SK-N-SH treated with all-trans-retinoic acid at 6 μM for 48 hours (cell line): ENCODE measurements around the gene STARD9.
A peak's percentile ranks its signal among the peaks of the same experiment; 100 is the strongest.

Experiments used
- ATAC-seq: fragments of 200-7000 bp; cut with Tn5 transposase; 3 replicates; pipeline ENCODE4 v1.9.1; 2020; ENCODE audit warnings: mild to moderate bottlenecking, moderate library complexity
- CREB5 ChIP-seq: fragments of 250-450 bp; sonication (Bioruptor Pico); IDR thresholded peaks from 2 replicates; pipeline ENCODE4 v1.5.1; 2020; ENCODE audit warnings: low read depth, mild to moderate bottlenecking, moderate library complexity
- CSDC2 ChIP-seq: fragments of 250-450 bp; sonication (Bioruptor Pico); IDR thresholded peaks from 2 replicates; pipeline ENCODE4 v1.5.0; 2020; ENCODE audit warnings: mild to moderate bottlenecking, moderate library complexity
- ESRRG ChIP-seq: fragments of 250-450 bp; sonication (Bioruptor Pico); IDR thresholded peaks from 2 replicates; pipeline ENCODE4 v1.6.1; 2021; ENCODE audit warnings: mild to moderate bottlenecking
- GLIS3 ChIP-seq: fragments of 250-450 bp; sonication (Bioruptor Pico); IDR thresholded peaks from 2 replicates; pipeline ENCODE4 v1.5.0; 2020; ENCODE audit warnings: mild to moderate bottlenecking, moderate library complexity
- ISL1 ChIP-seq: fragments of 250-450 bp; sonication (Bioruptor Pico); IDR thresholded peaks from 2 replicates; pipeline ENCODE4 v2.1.2; 2022; ENCODE audit warnings: mild to moderate bottlenecking, moderate library complexity
- OSR1 ChIP-seq: fragments of 250-450 bp; sonication (Bioruptor Pico); IDR thresholded peaks from 2 replicates; pipeline ENCODE4 v1.8.0; 2022; ENCODE audit warnings: moderate library complexity, mild to moderate bottlenecking, inconsistent platforms
- POU6F1 ChIP-seq: fragments of 250-450 bp; sonication (Bioruptor Pico); IDR thresholded peaks from 2 replicates; pipeline ENCODE4 v1.8.0; 2021; ENCODE audit warnings: low read depth, mild to moderate bottlenecking, moderate library complexity, borderline replicate concordance
- SNAI2 ChIP-seq: fragments of 250-450 bp; sonication (Bioruptor Pico); IDR thresholded peaks from 2 replicates; pipeline ENCODE4 v1.5.0; 2020; ENCODE audit warnings: mild to moderate bottlenecking, moderate library complexity
- TCF4 ChIP-seq: fragments of 250-450 bp; sonication (Bioruptor Pico); IDR thresholded peaks from 2 replicates; pipeline ENCODE4 v1.8.0; 2021; ENCODE audit warnings: mild to moderate bottlenecking, moderate library complexity, borderline replicate concordance
- TSHZ2 ChIP-seq: fragments of 250-450 bp; sonication (Bioruptor Pico); IDR thresholded peaks from 2 replicates; pipeline ENCODE4 v1.5.0; 2020; ENCODE audit warnings: mild to moderate bottlenecking, moderate library complexity
- ZC3H10 ChIP-seq: fragments of 250-450 bp; sonication (Bioruptor Pico); IDR thresholded peaks from 2 replicates; pipeline ENCODE4 v1.5.1; 2021; ENCODE audit warnings: mild to moderate bottlenecking, moderate library complexity
- ZFP3 ChIP-seq: fragments of 250-450 bp; sonication (Bioruptor Pico); IDR thresholded peaks from 2 replicates; pipeline ENCODE4 v1.5.0; 2020; ENCODE audit warnings: mild to moderate bottlenecking, moderate library complexity
- ZFP30 ChIP-seq: fragments of 450-650 bp; formaldehyde crosslinking; IDR thresholded peaks from 2 replicates; pipeline ENCODE4 v1.5.0; 2022; ENCODE audit warnings: mild to moderate bottlenecking, moderate library complexity
- ZNF565 ChIP-seq: fragments of 450-650 bp; formaldehyde crosslinking; conservative IDR thresholded peaks from 2 replicates; pipeline ENCODE4 v1.5.0; 2020; ENCODE audit warnings: low read depth, mild to moderate bottlenecking, moderate library complexity
- ZNF70 ChIP-seq: fragments of 450-650 bp; formaldehyde crosslinking; IDR thresholded peaks from 2 replicates; pipeline ENCODE4 v1.5.0; 2020; ENCODE audit warnings: mild to moderate bottlenecking, moderate library complexity
- ZNF8 ChIP-seq: fragments of 450-650 bp; formaldehyde crosslinking; IDR thresholded peaks from 2 replicates; pipeline ENCODE4 v1.5.0; 2020; ENCODE audit warnings: mild to moderate bottlenecking, moderate library complexity

STARD9 gene

GRCh38 chr15:42736178-42736792, 160.9 kb downstream of the STARD9 start (continued):
- TF ChIP-seq TSHZ2 (CRISPR knock-in tag) (no peak), SNAI2 (CRISPR knock-in tag) (no peak)

- peak; percentile 92 for ATAC-seq
- TF ChIP-seq ZFP30 (CRISPR knock-in tag) (no peak), GLIS3 (CRISPR knock-in tag) (no peak), ZNF70 (CRISPR knock-in tag) (peak; percentile 87), POU6F1 (CRISPR knock-in tag) (no peak), ZC3H10 (no peak)
Observed at GRCh38 chr15:42736793-42737528, 161.6 kb downstream of the STARD9 start, which contains the start of gene CDAN1. Gene CDAN1 (minus strand): TSS chr15:42737128. CDS start chr15:42737102, 26 bp downstream.

GRCh38 chr15:42737529-42738328, 162.3 kb downstream of the STARD9 start:
- TF ChIP-seq TCF4 (CRISPR knock-in tag) = no peak
- TF ChIP-seq POU6F1 (CRISPR knock-in tag) = no peak
- no peak for TF ChIP-seq CSDC2 (CRISPR knock-in tag)
- TF ChIP-seq ZFP3 (CRISPR knock-in tag) = no peak
- no peak for TF ChIP-seq ZNF8 (CRISPR knock-in tag)
- no peak for TF ChIP-seq ZC3H10
- TF ChIP-seq OSR1 (CRISPR knock-in tag) = no peak
- TF ChIP-seq CREB5 = no peak
- no peak for TF ChIP-seq ESRRG (CRISPR knock-in tag)
- TF ChIP-seq ZNF565 (CRISPR knock-in tag) = no peak
- ATAC-seq = no peak

GRCh38 chr15:42741710-42742109, 166.3 kb downstream of the STARD9 start:
- peak; percentile 56 for TF ChIP-seq ISL1 (CRISPR knock-in tag)
- peak; percentile 93 for TF ChIP-seq TCF4 (CRISPR knock-in tag)
- TF ChIP-seq TSHZ2 (CRISPR knock-in tag) = no peak
- peak; percentile 62 for ATAC-seq
